HG03558 (cell line): Measurements from ENCODE around the gene FBXL19.

Experiments used
- ATAC-seq: cut with Tn5 transposase; IDR thresholded peaks from one replicate; pipeline ENCODE4 v1.9.1; 2021; ENCODE audit warnings: moderate number of reproducible peaks; ENCODE audit not compliant: unreplicated experiment; ENCODE audit errors: extremely low read depth

FBXL19 gene

GRCh38 chr16:30958175-30959079 is 35.1 kb downstream of the FBXL19 start:
- no peak for ATAC-seq

- ATAC-seq = no peak
Measured at GRCh38 chr16:30961384-30961783, 38.0 kb downstream of the FBXL19 start.

DNA sequence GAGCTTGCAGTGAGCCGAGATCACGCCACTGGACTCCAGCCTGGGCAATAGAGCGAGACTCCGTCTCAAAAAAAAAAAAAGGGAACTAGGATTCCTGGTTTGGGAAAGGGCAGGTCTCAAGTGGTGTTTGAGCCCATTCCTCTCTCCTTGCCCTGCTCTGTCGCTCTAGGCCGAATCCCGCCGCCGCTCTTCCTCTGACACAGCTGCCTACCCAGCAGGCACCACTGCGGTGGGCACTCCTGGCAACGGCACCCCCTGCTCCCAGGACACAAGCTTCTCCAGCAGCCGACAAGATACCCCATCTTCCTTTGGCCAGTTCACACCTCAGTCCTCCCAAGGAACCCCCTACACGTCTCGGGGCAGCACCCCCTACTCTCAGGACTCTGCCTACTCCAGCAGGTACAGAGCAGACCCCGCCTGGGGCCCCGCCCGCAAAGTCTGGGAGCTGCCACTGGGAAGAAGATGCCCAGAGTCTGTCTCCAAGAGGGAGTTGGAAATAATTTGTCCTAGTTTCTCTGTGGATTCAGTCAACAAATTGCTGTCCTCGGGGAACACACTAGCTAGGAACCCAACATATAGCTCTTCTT is 40.6 kb downstream of the FBXL19 start:
- ATAC-seq = no peak

- ATAC-seq = no peak
Measured at GRCh38 chr16:30964574-30965226, 41.3 kb downstream of the FBXL19 start.

DNA sequence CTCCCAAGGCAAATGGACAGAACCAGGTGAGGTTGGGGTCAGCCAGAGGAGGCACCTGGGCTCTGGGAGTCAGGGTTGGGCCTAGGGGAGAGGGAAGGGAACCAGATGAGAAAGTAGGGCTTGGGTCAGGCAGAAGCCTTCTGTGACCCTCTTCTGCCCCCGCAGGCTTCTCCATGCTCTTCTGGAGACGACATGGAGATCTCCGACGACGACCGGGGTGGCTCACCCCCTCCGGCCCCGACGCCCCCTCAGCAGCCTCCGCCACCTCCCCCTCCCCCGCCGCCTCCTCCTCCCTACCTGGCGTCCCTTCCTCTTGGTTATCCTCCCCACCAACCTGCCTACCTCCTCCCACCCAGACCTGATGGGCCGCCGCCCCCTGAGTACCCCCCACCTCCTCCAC is 42.1 kb downstream of the FBXL19 start:
- no peak for ATAC-seq

DNA sequence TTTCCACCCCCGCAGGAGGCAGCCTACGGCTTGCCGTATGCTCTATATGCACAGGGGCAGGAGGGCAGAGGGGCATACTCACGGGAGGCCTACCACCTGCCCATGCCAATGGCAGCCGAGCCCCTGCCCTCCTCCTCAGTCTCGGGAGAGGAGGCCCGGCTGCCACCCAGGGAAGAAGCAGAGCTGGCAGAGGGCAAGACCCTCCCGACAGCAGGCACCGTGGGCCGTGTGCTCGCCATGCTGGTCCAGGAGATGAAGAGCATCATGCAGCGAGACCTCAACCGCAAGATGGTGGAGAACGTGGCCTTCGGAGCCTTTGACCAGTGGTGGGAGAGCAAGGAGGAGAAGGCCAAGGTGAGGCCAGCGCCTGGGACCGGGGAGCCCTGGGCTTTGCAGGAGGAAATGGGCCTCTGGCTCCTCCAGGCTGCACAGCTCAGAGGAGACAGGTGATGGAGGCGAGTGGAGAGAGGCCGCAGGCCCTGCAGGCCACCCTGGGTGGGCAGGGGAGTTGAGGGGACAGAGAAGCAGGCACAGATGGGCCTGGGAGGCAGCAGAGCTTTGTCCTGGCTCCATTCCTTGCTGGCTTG is 42.8 kb downstream of the FBXL19 start:
- no peak for ATAC-seq

DNA sequence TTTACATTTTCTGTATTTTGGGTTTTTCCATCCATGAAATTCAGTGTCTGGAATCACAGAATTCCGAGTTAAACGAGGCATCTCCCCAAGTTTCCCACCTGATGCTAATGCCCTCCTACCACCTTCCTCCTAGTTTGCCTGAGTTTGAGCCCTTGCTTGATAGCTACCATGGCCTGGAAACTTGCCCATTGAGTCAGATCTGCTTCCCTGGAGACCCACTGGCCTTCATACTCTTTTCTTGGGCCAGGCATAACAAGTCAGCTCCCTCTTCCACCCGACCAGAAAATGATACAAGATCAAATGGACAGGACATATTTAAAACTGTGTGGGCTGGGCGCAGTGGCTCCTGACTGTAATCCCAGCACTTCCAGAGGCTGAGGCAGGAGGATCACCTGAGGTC is 44.4 kb downstream of the FBXL19 start:
- ATAC-seq = no peak

GRCh38 chr16:30969246-30969842 is 46.0 kb downstream of the FBXL19 start:
- ATAC-seq = no peak

GRCh38 chr16:30971298-30971697 is 47.9 kb downstream of the FBXL19 start:
- ATAC-seq = no peak

- ATAC-seq = no peak
Measured at GRCh38 chr16:30972872-30973271, 49.5 kb downstream of the FBXL19 start.

DNA sequence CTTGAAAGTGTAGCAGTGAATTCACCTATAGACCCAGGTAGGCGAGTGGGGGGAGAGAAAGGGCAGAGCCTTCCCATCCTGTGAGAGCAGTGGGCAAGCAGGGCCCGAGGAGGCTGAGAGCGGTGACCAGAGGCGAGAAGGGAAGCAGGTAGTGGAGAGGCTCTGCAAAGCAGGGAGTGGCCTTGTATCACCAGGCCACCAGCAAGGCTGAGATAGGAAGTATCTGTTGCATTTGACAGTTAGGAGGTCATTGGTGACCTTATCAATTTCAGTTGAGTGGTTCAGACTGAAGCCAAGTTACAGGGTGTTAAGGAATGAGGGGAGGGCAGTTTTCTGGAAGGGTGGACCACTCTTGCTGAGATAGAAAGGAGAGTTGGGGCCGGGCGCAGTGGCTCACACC is 51.0 kb downstream of the FBXL19 start:
- ATAC-seq = no peak

DNA sequence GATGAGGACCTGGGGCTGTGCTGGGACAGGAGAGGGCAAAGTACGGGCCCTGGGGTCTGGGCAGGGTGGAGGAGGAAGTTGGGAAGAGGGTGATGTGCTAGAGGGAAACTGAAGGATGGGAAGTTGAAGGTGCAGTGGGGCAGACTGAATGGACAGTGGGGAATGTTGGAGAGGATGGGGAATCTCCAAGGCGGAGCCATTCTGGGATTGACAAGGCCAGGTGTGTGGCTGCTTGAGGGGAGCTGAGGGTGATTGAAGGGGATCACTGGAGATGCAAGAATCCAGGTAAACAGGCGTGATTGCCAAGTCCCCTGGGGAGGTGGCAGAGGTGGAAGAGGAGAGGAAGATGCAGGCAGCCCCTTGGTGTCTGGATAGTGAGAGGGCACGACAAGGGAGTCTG is 53.1 kb downstream of the FBXL19 start:
- no peak for ATAC-seq

GRCh38 chr16:30977502-30977901 is 54.1 kb downstream of the FBXL19 start:
- ATAC-seq = no peak

DNA sequence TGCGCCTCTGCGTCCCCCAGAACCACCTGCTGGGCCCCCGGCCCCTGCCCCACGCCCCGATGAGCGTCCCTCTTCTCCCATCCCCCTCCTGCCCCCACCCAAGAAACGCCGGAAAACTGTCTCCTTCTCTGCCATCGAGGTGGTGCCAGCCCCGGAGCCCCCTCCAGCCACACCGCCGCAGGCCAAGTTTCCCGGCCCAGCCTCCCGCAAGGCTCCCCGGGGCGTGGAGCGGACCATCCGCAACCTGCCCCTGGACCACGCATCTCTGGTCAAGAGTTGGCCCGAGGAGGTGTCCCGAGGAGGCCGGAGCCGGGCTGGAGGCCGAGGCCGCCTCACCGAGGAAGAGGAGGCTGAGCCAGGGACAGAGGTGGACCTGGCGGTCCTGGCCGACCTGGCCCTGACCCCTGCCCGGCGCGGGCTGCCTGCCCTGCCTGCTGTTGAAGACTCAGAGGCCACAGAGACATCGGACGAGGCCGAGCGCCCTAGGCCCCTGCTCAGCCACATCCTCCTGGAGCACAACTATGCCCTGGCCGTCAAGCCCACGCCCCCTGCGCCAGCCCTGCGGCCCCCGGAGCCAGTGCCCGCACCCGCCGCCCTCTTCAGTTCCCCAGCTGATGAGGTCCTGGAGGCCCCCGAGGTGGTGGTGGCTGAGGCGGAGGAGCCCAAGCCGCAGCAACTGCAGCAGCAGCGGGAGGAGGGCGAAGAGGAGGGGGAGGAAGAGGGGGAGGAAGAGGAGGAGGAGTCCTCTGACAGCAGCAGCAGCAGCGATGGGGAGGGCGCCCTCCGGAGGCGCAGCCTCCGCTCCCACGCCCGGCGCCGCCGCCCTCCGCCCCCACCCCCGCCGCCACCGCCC is 56.0 kb downstream of the FBXL19 start:
- no peak for ATAC-seq

GRCh38 chr16:30980023-30980371 is 56.6 kb downstream of the FBXL19 start:
- ATAC-seq = no peak

- no peak for ATAC-seq
Measured at GRCh38 chr16:30980434-30980833, 57.1 kb downstream of the FBXL19 start.

DNA sequence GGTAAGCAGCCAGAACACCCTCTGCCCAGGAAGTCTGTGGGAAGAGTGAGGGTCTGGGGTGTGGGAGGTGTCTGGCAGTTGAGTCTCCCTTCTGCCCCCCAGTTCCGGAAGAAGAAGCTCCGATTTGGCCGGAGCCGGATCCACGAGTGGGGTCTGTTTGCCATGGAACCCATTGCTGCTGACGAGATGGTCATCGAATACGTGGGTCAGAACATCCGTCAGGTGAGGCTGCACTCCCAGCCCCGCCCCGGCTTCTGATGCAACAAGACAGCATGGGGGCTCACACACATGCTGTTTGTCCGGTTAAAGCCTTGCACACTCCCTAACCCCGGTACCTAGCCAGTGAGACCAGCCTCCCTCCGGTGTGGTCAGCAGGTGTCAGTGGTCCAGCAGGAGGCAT is 57.6 kb downstream of the FBXL19 start:
- no peak for ATAC-seq

GRCh38 chr16:30982548-30983288 is 59.3 kb downstream of the FBXL19 start:
- ATAC-seq = no peak

GRCh38 chr16:30983289-30983889 is 60.0 kb downstream of the FBXL19 start:
- no peak for ATAC-seq
